Measurements from ENCODE around the gene STIL.

STIL gene

GRCh38 chr1:47332779-47333577 lies 19.0 kb upstream of the STIL start:
- no peak for DNase-seq (ENCODE audit: low read depth)
- no peak for TF ChIP-seq CTCF (IDR thresholded peaks at IDR 0.05; ENCODE audit: insufficient read depth, low read depth, low read length, missing control alignments)
- H3K4me3 ChIP-seq (ENCODE audit: low read length), result peak overlapping the region; percentile 61

- DNase-seq (ENCODE audit: low read depth), result no peak
- H3K4me3 ChIP-seq (ENCODE audit: low read length), result no peak overlapping the region
- no peak for TF ChIP-seq CTCF (IDR thresholded peaks at IDR 0.05; ENCODE audit: insufficient read depth, low read depth, low read length, missing control alignments)
These were observed 17.9 kb upstream of the STIL start for GRCh38 chr1:47331875-47332274.

- no peak for DNase-seq (ENCODE audit: low read depth)
- H3K4me3 ChIP-seq (ENCODE audit: low read length), result no peak overlapping the region
- no peak for TF ChIP-seq CTCF (IDR thresholded peaks at IDR 0.05; ENCODE audit: insufficient read depth, low read depth, low read length, missing control alignments)
These were observed 16.3 kb upstream of the STIL start for GRCh38 chr1:47330212-47330611.

- DNase-seq (ENCODE audit: low read depth), result no peak
- H3K4me3 ChIP-seq (ENCODE audit: low read length), result no peak overlapping the region
- TF ChIP-seq CTCF (IDR thresholded peaks at IDR 0.05; ENCODE audit: insufficient read depth, low read depth, low read length, missing control alignments), result no peak
These were observed 15.0 kb upstream of the STIL start for GRCh38 chr1:47328992-47329391.

GRCh38 chr1:47326271-47326670 lies 12.3 kb upstream of the STIL start:
- TF ChIP-seq CTCF (IDR thresholded peaks at IDR 0.05; ENCODE audit: insufficient read depth, low read depth, low read length, missing control alignments), result no peak
- H3K4me3 ChIP-seq (ENCODE audit: low read length), result no peak overlapping the region
- no peak for DNase-seq (ENCODE audit: low read depth)

- H3K4me3 ChIP-seq (ENCODE audit: low read length), result no peak overlapping the region
- peak; percentile 95 for DNase-seq (ENCODE audit: low read depth)
- TF ChIP-seq CTCF (IDR thresholded peaks at IDR 0.05; ENCODE audit: insufficient read depth, low read depth, low read length, missing control alignments), result no peak
These were observed 11.6 kb upstream of the STIL start for GRCh38 chr1:47325528-47325927.

GRCh38 chr1:47324682-47325081 lies 10.7 kb upstream of the STIL start:
- no peak for TF ChIP-seq CTCF (IDR thresholded peaks at IDR 0.05; ENCODE audit: insufficient read depth, low read depth, low read length, missing control alignments)
- DNase-seq (ENCODE audit: low read depth), result peak; percentile 35
- no peak overlapping the region for H3K4me3 ChIP-seq (ENCODE audit: low read length)

All from epithelial cell of esophagus (primary cell).